C4-2B (cell line): Measurements from ENCODE around the gene KIAA1586.

Experiments
- H3K27ac ChIP-seq: fragments of 450-650 bp; 2 replicates; pipeline ENCODE4 v1.5.1; 2017
- ZFX ChIP-seq: fragments of 450-650 bp; IDR thresholded peaks from 2 replicates; pipeline ENCODE4 v1.6.1; 2017
- TF ChIP-seq, protein P1 (sequence below): fragments of 450-650 bp; conservative IDR thresholded peaks from 2 replicates; pipeline ENCODE4 v1.5.1; 2017; ENCODE audit warnings: mild to moderate bottlenecking

KIAA1586 gene

DNA sequence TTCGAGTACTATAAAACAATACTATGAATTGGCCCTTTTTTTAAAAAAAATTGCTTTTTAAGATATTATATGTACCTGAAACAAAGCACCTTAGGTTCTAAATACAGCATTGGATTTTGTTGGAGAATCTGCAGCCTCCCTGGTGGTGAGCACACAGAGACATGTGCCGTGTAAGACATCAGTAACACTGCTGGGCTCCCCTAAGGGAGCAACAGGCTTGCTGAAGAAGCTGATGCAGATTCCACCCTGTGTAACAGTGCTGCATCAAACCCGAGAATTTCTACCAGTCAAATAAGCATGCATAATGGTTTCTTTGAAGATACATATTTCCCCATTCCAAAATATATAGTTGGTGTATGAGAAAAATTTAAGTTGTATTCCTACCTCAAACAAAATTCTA, 17.4 kb downstream of the KIAA1586 start:
- H3K27ac ChIP-seq: no peak overlapping the region
- TF ChIP-seq, protein P1, sequence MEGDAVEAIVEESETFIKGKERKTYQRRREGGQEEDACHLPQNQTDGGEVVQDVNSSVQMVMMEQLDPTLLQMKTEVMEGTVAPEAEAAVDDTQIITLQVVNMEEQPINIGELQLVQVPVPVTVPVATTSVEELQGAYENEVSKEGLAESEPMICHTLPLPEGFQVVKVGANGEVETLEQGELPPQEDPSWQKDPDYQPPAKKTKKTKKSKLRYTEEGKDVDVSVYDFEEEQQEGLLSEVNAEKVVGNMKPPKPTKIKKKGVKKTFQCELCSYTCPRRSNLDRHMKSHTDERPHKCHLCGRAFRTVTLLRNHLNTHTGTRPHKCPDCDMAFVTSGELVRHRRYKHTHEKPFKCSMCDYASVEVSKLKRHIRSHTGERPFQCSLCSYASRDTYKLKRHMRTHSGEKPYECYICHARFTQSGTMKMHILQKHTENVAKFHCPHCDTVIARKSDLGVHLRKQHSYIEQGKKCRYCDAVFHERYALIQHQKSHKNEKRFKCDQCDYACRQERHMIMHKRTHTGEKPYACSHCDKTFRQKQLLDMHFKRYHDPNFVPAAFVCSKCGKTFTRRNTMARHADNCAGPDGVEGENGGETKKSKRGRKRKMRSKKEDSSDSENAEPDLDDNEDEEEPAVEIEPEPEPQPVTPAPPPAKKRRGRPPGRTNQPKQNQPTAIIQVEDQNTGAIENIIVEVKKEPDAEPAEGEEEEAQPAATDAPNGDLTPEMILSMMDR: no peak
- no peak for TF ChIP-seq ZFX

DNA sequence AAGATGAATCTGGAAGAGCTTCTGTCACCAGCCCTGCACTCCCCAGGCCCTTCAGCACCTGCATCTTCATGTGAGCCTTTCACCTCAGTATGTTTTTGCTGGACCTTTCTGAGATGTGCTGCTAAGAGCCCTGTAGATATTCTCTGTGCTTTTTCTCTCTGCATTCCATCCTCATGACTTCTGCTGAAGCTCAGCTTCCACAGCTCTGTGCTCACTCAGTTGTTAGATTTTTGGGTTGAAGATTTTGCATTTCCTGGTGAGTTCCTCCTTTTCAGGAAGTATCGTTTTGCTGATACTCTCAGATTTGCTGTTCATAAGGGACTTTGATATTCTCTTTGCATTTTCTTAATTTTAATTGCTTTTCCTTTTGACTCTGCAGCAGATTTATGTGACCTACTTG, 18.3 kb downstream of the KIAA1586 start:
- no peak overlapping the region for H3K27ac ChIP-seq
- no peak for TF ChIP-seq ZFX
- TF ChIP-seq, protein P1: no peak

DNA sequence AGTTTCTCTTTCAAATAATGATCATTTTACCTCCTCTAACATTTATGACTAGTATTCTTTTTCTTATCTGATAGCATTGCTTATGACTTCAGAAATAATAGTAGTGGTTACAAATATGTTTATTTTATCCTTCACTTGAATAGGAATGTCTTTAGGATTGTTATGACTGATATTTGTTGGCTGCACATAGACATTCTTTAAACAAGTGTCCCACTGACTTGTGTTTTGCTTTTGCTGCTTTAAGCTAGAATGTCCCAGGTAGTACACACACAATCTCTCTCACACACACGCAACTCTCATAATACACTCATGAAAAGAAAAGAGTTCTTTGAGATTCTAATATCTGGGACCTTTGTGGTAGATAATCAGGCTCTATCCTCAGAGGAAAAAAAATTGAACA, 21.6 kb downstream of the KIAA1586 start:
- no peak for TF ChIP-seq ZFX
- TF ChIP-seq, protein P1: no peak
- no peak overlapping the region for H3K27ac ChIP-seq

DNA sequence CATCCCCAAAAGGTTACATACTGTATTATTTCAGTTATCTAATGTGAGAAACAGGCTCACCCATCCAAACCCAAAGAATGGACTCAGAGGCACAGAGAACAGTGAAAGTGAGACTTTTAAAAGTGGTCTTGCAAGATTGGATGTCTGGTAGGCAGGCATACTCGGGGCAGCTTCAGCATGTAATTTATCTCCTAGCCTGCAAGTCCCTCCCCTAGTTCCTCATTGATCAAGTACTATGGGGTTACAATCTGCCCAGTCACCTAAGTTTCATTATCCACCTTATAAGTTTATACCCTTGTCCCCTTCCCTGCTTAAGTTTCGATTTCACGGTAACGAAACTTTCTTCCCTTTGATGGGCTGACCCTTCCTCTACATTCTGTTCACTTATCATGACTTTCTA, 22.7 kb downstream of the KIAA1586 start:
- TF ChIP-seq ZFX: no peak
- TF ChIP-seq, protein P1: no peak
- no peak overlapping the region for H3K27ac ChIP-seq

DNA sequence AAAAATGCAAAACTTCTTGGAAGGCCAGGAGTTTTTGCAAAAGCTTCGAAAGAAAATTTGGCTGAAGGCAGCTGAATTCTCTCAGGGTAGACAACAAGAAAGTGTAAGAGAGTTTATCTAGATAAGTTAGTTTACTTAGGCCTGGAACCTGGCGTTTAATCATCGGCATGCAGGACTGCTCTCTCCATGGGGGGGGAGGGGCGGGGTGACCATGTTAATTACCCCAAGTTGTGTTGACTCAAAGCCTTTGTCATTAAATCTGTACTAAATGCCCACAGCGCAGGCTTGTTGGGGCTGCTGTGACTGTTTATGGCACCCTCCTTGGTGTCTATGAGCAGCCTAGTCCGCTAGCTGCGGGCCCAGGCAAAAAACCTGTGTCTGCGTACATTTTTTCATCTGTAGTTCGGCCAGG, 23.4 kb downstream of the KIAA1586 start:
- H3K27ac ChIP-seq: no peak overlapping the region
- TF ChIP-seq ZFX: no peak
- TF ChIP-seq, protein P1: no peak

DNA sequence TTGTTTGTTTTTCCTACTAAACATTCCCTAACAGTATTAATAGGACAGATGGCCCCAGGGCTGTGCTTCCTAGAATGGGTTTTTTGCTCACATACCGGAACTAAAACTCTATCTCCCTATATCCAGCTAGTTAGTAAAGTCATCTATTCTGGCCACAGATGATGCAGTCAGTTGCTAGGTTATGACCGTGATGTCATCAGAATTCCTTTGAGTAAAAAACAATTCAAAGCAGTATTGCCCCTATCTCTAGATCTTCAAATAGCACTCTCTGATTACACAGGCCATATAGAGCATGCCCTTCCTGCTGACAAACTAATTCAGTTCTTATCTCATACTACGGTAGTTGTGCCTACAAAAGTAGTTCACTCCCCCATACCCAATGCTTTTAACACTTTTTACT, 25.6 kb downstream of the KIAA1586 start:
- H3K27ac ChIP-seq: no peak overlapping the region
- no peak for TF ChIP-seq ZFX
- TF ChIP-seq, protein P1: no peak

DNA sequence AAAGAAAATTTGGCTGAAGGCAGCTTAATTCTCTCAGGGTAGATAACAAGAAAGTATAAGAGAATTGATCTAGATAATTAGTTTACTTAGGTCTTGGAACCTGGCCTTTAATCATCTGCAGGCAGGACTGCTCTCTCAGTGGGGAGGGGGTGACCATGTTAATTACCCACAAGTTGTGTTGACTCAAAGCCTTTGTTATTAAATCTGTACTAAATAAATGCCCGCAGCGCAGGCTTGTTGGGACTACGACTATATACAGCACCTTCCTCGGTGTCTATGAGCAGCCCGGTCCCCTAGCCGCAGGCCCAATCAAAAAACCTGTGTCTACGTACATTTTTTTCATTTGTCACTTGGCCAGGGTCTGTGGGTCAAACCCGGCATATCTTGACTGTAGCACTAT, 27.9 kb downstream of the KIAA1586 start:
- TF ChIP-seq, protein P1: no peak
- H3K27ac ChIP-seq: no peak overlapping the region
